GM15510 (cell line): Measurements from ENCODE around the gene HAL.
A peak's percentile ranks its signal among the peaks of the same experiment; 100 is the strongest.

Experiments
- POLR2A ChIP-seq: IDR thresholded peaks from 3 replicates; pipeline ENCODE4 v1.6.1; 2011; ENCODE audit warnings: borderline replicate concordance; ENCODE audit not compliant: insufficient read length; ENCODE audit errors: extremely low read depth

HAL gene

DNA sequence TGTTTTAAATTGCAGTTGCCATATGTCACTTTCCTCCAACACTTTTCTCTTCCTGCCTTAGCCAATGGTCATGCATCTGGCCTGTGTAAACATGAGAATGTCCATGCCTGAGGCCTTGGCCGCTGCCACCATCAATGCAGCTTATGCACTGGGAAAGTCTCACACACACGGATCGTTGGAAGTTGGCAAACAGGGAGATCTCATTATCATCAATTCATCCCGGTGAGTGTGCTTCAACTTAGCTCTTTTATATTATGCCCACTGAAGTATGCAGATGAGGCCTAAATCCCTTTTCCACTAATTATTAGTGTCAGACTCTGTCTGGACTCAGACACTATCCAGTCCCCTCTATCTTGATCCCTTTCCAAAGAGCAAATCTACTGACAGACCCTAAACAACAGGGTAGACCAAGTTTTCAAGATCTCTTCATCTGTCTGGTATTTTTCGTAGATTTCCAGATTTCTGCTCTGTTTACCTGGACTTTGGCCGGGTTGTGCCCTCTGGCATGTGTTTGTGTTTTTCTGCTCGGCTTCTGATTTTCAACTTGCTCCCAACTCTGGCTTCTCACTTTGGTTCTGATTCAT, 29.8 kb downstream of the HAL start:
- no peak for TF ChIP-seq POLR2A

DNA sequence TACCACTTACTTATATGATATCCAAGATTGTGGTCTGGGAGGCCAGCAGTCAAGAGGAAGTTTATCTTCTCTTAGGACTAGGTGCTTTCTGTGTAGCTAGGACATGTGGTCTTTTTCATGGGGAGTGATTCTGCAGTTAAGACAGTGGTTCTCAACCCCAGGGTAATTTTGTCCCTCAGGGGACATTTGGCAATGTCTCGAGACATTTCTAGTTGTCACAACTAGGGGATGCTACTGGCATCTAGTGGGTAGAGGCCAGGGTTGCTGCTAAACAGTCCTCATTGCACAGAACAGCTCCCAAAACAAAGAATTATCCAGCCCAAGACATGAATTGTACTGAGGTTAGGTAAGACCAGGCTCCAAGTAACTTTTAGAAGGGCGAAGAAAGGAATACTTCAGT, 33.0 kb downstream of the HAL start:
- no peak for TF ChIP-seq POLR2A

DNA sequence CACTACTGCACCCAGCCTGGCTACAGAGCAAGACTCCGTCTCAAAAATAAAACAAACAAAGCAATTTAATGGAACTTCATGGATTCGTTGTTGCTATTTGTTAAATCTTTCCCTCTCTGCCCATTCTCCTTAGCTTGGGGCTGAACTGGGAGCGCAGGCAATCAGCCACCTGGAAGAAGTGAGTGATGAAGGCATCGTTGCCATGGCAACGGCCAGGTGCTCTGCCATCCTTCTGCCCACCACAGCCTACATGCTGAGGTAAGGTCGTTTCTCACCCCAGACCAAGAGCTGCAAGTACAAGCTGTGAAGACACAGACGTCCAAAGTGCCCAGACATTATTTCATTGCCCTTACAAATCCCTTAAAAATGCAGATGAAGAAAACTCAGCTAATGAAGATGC, 33.9 kb downstream of the HAL start:
- no peak for TF ChIP-seq POLR2A

DNA sequence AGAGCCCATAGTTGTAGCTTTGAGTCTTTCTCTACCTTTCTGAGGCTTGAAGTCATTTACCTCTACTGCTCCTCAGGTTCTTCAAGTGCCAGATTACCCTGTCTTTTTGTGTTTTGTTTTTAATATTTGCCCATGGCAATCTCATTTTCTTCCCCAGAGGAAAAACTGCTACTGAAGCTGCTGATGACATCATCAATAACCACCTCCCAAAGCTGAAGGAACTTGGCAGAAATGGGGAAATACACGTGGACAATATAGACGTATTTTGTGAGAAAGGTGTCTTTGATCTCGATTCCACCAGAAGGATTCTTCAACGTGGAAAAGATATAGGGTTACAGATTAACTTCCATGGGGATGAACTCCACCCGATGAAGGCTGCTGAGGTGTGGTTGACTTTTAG, 35.9 kb downstream of the HAL start:
- no peak for TF ChIP-seq POLR2A

DNA sequence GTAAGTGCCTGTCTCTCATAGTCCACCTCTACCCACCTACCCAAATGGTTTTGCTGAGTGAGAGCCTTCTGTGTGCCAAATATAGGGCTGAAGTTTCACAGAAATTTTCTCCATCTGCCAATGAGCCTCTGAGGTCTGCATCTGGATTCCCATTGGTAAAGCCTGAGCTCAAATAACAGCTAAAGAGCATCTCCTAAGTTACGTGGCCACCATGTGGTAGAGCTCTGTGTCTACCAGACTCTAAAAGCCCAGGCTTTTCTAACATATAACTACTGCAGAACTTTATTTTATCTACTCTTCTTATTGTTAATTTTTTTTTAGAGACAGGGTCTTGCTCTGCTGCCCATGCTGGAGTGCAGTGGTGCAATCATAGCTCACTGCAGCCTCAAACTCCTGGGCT, 37.0 kb downstream of the HAL start:
- TF ChIP-seq POLR2A = no peak

DNA sequence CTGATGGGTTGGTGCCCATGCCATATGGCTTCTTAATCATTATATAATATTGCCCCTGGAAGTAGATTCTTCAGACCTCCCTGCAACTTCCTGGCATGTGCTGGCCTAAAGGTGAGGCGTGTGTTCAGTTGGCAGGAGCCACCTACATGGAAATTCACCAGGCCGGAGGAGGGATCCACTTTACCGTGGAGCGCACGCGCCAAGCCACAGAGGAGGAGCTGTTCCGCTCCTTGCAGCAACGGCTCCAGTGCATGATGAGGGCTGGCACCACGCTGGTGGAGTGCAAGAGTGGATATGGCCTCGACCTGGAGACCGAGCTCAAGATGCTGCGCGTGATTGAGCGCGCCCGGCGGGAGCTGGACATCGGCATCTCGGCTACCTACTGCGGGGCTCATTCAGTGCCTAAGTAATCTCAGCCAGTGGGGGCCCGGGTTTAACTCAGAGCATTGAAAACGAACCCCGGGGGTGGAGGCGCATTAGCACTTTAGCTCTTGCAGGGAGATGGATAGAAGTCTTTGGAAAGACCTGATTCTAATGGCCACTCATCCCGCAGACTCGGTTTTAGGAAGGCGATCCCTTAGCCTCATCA, 39.5 kb downstream of the HAL start:
- no peak for TF ChIP-seq POLR2A

DNA sequence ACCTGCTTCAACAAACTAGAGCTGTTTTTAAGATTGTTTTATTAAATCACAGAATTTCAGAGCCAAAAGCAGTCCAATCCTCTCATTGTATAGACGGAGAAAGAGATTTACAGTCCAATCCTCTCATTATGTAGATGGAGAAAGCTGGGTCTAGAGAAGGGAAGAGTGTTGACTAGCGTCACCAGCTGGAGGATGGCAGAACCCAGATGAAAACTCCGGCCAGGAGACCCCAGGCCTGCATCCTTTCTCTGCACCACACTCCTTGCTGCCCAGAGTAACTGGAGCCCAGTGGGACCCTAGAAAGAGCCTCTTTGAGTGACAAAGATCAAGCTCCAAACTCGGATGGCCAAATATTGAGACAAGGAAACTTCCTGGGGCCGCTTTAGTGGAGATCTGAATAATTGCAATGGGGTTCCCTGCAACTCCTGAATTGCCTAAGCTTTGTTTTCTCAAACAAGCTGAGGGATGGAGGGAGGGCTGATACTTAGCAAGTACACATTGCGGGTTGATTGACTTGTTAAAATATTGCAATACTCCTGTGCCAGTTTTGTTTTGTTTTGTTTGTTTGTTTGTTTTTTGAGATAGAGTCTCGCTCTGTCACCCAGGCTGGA, 40.5 kb downstream of the HAL start:
- no peak for TF ChIP-seq POLR2A

DNA sequence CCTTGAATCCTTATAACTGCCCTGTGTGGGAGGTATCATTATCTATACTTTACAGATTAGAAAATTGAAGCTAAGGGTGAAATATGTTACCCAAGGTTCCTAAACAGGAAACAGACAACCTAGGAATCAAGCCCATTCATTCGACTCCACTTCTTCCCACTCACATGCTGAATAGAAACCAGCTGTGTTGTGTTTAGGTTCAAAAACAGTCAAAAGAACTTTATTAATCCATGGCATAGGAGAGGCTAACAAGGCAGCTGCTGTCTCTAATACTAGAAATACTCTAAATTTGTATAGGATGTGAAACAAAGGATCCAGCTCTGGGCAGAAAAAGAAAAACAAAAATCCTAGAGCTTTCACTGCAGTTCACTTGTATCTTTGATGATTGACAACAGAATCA, 43.1 kb downstream of the HAL start:
- no peak for TF ChIP-seq POLR2A

DNA sequence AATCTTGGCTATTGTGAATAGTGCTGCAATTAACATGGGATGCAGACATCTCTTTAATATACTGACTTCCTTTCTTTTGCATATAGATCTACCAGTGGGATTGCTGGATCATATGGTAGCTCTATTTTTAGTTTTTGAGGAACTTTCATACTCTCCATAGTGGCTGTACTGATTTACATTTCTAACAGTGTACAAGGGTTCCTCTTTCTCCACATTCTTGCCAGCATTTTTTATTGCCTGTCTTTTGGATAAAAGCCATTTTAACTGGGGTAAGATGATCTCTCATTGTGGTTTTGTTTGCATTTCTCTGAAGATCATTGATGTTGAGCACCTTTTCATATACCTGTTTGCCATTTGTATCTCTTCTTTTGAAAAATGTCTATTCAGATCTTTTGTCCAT, 44.6 kb downstream of the HAL start:
- TF ChIP-seq POLR2A = no peak

DNA sequence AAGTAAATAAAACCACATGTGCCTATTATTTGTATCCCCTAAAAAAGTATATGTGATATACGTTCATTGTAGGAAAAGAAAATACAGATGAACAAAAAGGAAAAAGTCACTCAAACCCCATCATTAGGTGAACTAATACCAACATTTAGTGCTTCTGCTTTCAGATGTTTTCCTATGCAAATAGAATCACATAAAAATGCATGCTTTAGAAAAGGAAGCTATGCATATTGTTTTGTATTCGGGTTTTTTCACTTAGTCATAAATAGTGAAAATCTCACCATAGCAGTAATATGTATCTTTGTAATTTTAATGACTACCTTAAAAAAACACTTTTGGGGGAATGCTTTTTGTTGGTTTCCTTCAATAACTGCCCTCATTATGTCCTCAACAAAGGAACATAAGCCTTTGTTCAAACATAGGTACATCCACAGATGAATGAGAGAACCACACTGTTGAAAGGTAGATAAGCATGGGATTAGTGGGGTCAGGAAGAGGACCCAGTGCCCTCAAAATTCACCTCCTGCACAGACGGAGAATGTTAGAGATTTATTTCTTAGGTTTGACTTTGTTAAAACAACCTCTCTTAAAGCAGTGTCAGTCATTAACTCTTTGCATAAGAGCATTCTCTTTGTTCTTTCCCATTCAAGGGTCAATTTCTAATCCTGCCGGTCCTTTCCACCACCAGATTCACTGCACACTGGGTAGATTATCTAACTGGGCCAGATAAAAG, 46.5 kb downstream of the HAL start:
- TF ChIP-seq POLR2A = no peak

DNA sequence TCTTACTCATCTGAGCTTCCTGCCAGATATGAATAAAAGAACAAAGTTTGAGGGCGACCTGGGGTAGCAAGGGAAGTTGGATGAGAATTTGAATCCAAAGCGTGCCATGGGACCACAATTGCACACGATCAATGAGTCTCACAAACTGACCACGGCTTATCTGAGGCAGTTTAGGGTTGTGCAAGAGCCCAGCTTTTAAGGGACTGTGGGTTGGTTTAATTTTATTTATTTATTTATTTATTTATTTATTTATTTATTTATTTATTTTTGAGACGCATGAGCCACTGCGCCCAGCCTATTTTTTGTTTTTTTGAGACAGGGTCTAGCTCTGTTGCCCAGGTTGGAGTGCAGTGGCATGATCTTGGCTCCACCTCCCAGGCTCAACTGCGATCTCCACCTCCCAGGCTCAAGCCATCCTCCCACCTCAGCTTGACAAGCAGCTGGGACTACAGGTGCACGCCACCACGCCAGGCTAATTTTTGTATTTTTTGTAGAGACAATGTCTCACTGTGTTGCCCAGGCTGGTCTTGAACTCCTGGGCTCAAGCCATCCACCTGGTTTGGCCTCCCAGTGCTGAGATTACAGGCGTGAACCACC, 51.9 kb downstream of the HAL start:
- no peak for TF ChIP-seq POLR2A

DNA sequence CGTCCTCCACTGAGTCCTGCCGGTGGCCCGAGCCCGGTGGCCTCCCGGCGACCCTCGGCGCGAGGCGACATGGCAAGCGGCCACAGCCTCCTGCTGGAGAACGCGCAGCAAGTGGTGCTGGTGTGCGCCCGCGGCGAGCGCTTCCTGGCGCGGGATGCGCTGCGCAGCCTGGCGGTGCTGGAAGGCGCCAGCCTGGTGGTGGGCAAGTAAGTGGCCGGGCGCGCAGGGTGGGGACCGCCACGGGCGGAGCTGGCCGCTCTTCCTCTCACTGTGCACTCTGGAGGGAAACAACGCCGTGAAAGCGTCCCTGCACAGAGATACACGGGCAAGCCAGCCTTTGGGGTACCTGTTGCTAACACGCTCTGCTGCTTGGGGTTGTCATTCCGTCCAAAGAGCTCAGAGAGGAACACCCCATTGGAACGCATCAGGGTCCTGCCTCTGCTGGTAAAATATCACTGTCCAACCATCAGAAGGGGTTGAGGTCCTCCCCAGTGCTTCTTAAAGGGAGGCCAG, 52.8 kb downstream of the HAL start, which contains the start of gene AMDHD1:
AMDHD1 (plus strand) TSS at position 2 of the 513 bp plus-strand sequence; CDS start at position 70, 68 bp downstream.
- TF ChIP-seq POLR2A = no peak

DNA sequence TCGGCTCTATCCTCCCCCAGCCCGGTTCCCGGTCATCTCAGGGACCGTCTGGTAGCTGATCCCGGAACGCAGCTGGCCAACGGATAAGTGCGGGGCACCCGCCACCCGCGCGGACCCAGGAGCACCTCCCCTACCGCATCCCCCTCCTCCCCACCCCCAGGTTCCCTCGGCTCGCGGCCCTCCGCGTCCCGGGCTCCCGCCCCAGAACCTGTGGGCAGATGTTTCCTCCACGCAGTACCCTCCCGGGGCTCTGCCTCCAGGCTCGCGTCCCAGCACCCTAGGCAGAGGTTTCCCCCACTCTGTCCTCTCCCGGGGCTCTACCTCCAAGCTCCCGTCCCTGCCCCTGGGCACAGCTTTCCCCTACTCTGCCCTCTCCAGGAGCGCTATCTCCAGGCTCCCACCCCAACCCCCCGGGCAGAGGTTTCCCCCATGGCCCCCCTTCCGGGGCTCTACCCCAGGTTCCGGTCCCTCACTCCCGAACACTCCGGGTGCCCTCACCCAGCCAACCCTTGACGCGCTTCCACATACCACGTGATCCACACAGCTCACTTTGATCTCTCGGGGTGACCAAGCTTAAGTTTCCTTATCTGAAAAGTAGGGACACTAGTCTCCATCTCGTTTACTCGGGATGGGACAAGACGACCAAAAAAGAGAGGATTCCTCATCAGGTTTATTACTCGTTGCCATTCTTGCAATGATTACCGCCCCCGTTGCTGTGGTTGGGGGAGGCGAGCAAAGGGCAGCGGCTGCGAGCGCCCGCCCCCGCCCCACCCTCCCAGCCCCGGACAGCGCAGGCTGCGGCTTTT, 53.4 kb downstream of the HAL start, which contains the start of gene CCDC38:
CCDC38 (minus strand) TSS at position 91 of the 806 bp plus-strand sequence. CDS start 6,105 bp downstream, outside the sequence.
- peak; percentile 63 for TF ChIP-seq POLR2A

DNA sequence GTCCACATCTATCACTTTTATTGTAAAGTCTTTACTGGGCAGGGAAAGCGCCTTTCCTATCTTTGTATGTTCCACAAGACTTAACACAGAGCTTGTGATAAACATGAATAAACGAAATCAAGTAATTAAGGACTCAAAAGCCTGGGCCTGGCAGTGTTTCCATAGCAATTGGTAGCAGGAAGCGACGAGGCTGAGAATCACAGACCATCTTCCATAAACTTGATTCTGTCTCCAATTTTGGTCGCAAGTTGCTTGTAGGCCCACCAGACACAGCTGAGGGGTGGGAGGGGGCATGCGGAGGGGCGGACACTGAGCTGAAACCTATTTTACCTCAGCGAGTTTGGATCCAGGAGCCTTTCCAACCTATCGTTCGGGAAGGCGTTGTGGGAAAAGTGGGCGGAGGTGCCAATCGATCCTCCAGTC, 54.0 kb downstream of the HAL start:
- TF ChIP-seq POLR2A = no peak
